SK-N-SH (cell line): ENCODE measurements around the gene ACIN1. TPM values are rescaled to one million over a fixed set of nuclear protein-coding genes. Genes with fewer than 3 reads are reported as not detected.

Experiments
- CTCF ChIA-PET: fragments of 300-600, 350-600 bp; formaldehyde crosslinking; extraction: SDS; loops from one replicate; lab custom pipeline; 2021; lab: Yijun Ruan, JAX
- POLR2A ChIA-PET: fragments of 350-600 bp; sonication (Branson Sonifier 250); formaldehyde crosslinking; extraction: SDS; loops from one replicate; lab custom pipeline; 2020; ENCODE audit warnings: antibody characterized with exemption, inconsistent platforms; lab: Yijun Ruan, JAX
- DNase-seq: peaks from one replicate; pipeline ENCODE4 v3.0.0; 2012
- H2AFZ ChIP-seq: fragments of 200-600 bp; sonication (generic); 2 replicates; pipeline ENCODE4 v1.8.1; 2016; ENCODE audit warnings: antibody characterized with exemption, mild to moderate bottlenecking, low read depth
- H3F3A ChIP-seq: fragments of 200-600 bp; sonication (generic); replicated peaks from 2 replicates; pipeline ENCODE3; 2016; ENCODE audit warnings: antibody characterized with exemption, mild to moderate bottlenecking; ENCODE audit not compliant: insufficient read depth
- H3K27ac ChIP-seq, 2 experiments: fragments of 200-500 bp in 1 of 2; fragments of 200-600 bp in 1 of 2; sonication (Bioruptor generic) in 1 of 2; sonication (generic), shearing (Covaris generic) in 1 of 2; 2 replicates each; pipeline versions ENCODE4 v1.5.1 to v1.6.1; 2014 to 2016; ENCODE audit warnings: low read depth in 2 of 2, inconsistent platforms in 1 of 2, low read length in 1 of 2, mild to moderate bottlenecking in 1 of 2, mixed read lengths in 1 of 2
- H3K27me3 ChIP-seq: fragments of 200-600 bp; sonication (generic), shearing (Covaris generic); 2 replicates; pipeline ENCODE4 v1.6.1; 2016; ENCODE audit warnings: mixed run types; ENCODE audit not compliant: insufficient read depth
- H3K36me3 ChIP-seq, 2 experiments: fragments of 200-500 bp in 1 of 2; fragments of 200-600 bp in 1 of 2; sonication (Bioruptor generic) in 1 of 2; sonication (generic) in 1 of 2; replicated peaks in 1 of 2; 2 replicates each; pipeline versions ENCODE3 to v1.5.1; 2014 to 2016; ENCODE audit warnings: low read length in 1 of 2, mild to moderate bottlenecking in 1 of 2; ENCODE audit not compliant: insufficient read depth in 2 of 2, control insufficient read depth in 1 of 2
- H3K4me1 ChIP-seq, 2 experiments: fragments of 200-500 bp in 1 of 2; fragments of 200-600 bp in 1 of 2; sonication (Bioruptor generic) in 1 of 2; sonication (generic), shearing (Covaris generic) in 1 of 2; 2 replicates each; pipeline versions ENCODE4 v1.5.1 to v1.6.1; 2014 to 2016; ENCODE audit warnings: low read depth in 1 of 2, low read length in 1 of 2, mixed run types in 1 of 2; ENCODE audit not compliant: insufficient read depth in 2 of 2, control insufficient read depth in 1 of 2
- H3K4me2 ChIP-seq: fragments of 200-600 bp; sonication (generic), shearing (Covaris generic); 2 replicates; pipeline ENCODE4 v1.6.1; 2017; ENCODE audit warnings: mixed run types
- H3K4me3 ChIP-seq, 2 experiments: fragments of 200-500 bp in 1 of 2; fragments of 200-600 bp in 1 of 2; sonication (Bioruptor generic) in 1 of 2; sonication (generic), shearing (Covaris generic) in 1 of 2; 2 replicates each; pipeline versions ENCODE4 v1.5.1 to v1.8.1; 2014 to 2016; ENCODE audit warnings: low read depth in 2 of 2, inconsistent platforms in 1 of 2, low read length in 1 of 2, mild to moderate bottlenecking in 1 of 2, mixed read lengths in 1 of 2, moderate library complexity in 1 of 2
- H3K79me2 ChIP-seq: fragments of 200-600 bp; sonication (generic); 2 replicates; pipeline ENCODE4 v1.8.1; 2017; ENCODE audit warnings: mild to moderate bottlenecking; ENCODE audit not compliant: insufficient read depth
- H3K9ac ChIP-seq: fragments of 200-600 bp; sonication (generic); 2 replicates; pipeline ENCODE4 v1.6.1; 2017; ENCODE audit warnings: mixed run types
- H3K9me2 ChIP-seq: fragments of 200-600 bp; sonication (generic); 2 replicates; pipeline ENCODE4 v1.6.1; 2017; ENCODE audit warnings: mixed run types
- H3K9me3 ChIP-seq: fragments of 200-600 bp; sonication (generic); 2 replicates; pipeline ENCODE4 v1.6.1; 2017; ENCODE audit warnings: mixed run types, mild to moderate bottlenecking, moderate library complexity
- H4K20me1 ChIP-seq: fragments of 200-600 bp; sonication (generic); 2 replicates; pipeline ENCODE4 v1.6.1; 2017; ENCODE audit warnings: mild to moderate bottlenecking, mixed run types; ENCODE audit not compliant: insufficient read depth
- FOXJ3 ChIP-seq: sonication (generic); formaldehyde crosslinking; IDR thresholded peaks from 2 replicates; pipeline ENCODE4 v1.5.1; 2020; ENCODE audit warnings: mild to moderate bottlenecking, missing genetic modification reagents
- MEF2A ChIP-seq: IDR thresholded peaks from 2 replicates; pipeline ENCODE4 v1.4.0; 2012; ENCODE audit warnings: low read depth, borderline replicate concordance
- MXI1 ChIP-seq: IDR thresholded peaks from 2 replicates; pipeline ENCODE4 v1.6.1; 2012; ENCODE audit warnings: mild to moderate bottlenecking, low read depth, low read length, improper control_type of control experiment
- NFIC ChIP-seq: IDR thresholded peaks from 2 replicates; pipeline ENCODE4 v1.4.0; 2012; ENCODE audit warnings: borderline replicate concordance
- RXRA ChIP-seq: IDR thresholded peaks from 2 replicates; pipeline ENCODE4 v1.4.0; 2012; ENCODE audit warnings: low read depth, mild to moderate bottlenecking, borderline replicate concordance
- SIN3A ChIP-seq: IDR thresholded peaks from 2 replicates; pipeline ENCODE4 v1.6.1; 2012; ENCODE audit warnings: low read depth, mild to moderate bottlenecking, low read length, moderate library complexity, borderline replicate concordance
- TCF12 ChIP-seq: IDR thresholded peaks from 2 replicates; pipeline ENCODE4 v1.4.0; 2012
- YY1 ChIP-seq: IDR thresholded peaks from 2 replicates; pipeline ENCODE4 v1.4.0; 2012; ENCODE audit warnings: low read depth, mild to moderate bottlenecking
- WGBS: methylation state at CpG from one replicate; pipeline ENCODE4 v1.1.6; 2017; ENCODE audit warnings: low lambda C conversion rate; 5-methylcytosine and 5-hydroxymethylcytosine counted together
- polyA plus RNA-seq, 3 experiments: library from polyadenylated mRNA; depleted of rRNA; stranded (reverse); fragments of >200 nt; gene quantifications; 2 replicates each; pipeline ENCODE4 v1.2.3, GENCODE V29; 2012
- TF ChIP-seq, protein P1 (sequence below): IDR thresholded peaks from 2 replicates; pipeline ENCODE4 v1.4.0; 2012; ENCODE audit warnings: low read depth, borderline replicate concordance
- TF ChIP-seq, protein P2 (sequence below): fragments of 150-350 bp; IDR thresholded peaks from 2 replicates; pipeline ENCODE4 v1.6.1; 2017; ENCODE audit warnings: antibody characterized with exemption, low read length, low read depth, borderline replicate concordance
- TF ChIP-seq, protein P3 (sequence below): IDR thresholded peaks from 2 replicates; pipeline ENCODE4 v1.6.1; 2012; ENCODE audit warnings: mild to moderate bottlenecking, low read depth, low read length, moderate library complexity
- TF ChIP-seq, protein P4 (sequence below): IDR thresholded peaks from 2 replicates; pipeline ENCODE4 v1.4.0; 2012; ENCODE audit warnings: low read depth, borderline replicate concordance
- TF ChIP-seq, protein P5 (sequence below): IDR thresholded peaks from 2 replicates; pipeline ENCODE4 v1.4.0; 2012; ENCODE audit warnings: low read depth

The ACIN1 gene
- polyA plus RNA-seq, 1 of the 3 experiments (the other 2 are of a cell fraction): 159 TPM

DNA sequence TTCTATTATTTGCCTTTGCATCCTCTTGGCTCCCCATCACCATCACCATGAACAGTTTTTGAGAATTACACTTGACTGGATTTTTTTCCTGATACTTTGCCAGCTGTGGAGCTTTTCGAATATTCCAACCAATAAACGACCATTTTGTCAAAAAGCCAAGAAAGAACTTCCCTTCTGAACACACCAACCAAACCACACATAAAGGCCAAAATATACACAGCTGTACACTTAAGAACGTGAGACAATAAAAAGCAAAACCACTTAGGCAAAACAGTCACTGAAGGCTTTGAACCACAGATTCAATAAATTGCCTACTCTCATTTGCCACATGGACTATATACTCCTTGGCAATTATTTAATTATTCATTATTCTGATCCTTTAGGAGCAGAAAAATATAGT is 86.1 kb downstream of the ACIN1 start:
- peaks cover 18 to 22% of the 10 kb centered on the region in 2 experiments for H3K4me1 ChIP-seq
- no peaks in the 10 kb centered on the region for H4K20me1 ChIP-seq
- ChIA-PET POLR2A (no interaction called here), CTCF (interaction anchor here (1.0 to 4.1 kb wide), 8 partner anchors 13 to 79 kb away, joined by 3 to 61 read pairs (median 11); partner anchors contain the start of gene CDH24)
- H3K4me3 ChIP-seq: no peak overlapping the region
- H2AFZ ChIP-seq: 0 out of 2 replicates have a peak overlapping the region, but pooled peaks have one; percentile 2
- WGBS: 77% methylated on average over 3 of the region's 3 CpGs
- H3K27me3 ChIP-seq: no peaks in the 10 kb centered on the region
- H3K79me2 ChIP-seq: 0 out of 2 replicates have a peak, but pooled peaks cover 3% of the 10 kb centered on the region
- DNase-seq: no peak
- H3K4me2 ChIP-seq: 0 out of 2 replicates have a peak overlapping the region, but pooled peaks have one; percentile 65
- no peaks in the 10 kb centered on the region for H3K9me2 ChIP-seq
- H3F3A ChIP-seq: peaks cover 34% of the 10 kb centered on the region
- H3K36me3 ChIP-seq: no peaks in the 10 kb centered on the region
- H3K9ac ChIP-seq: no peak overlapping the region
- TF ChIP-seq, protein P1, sequence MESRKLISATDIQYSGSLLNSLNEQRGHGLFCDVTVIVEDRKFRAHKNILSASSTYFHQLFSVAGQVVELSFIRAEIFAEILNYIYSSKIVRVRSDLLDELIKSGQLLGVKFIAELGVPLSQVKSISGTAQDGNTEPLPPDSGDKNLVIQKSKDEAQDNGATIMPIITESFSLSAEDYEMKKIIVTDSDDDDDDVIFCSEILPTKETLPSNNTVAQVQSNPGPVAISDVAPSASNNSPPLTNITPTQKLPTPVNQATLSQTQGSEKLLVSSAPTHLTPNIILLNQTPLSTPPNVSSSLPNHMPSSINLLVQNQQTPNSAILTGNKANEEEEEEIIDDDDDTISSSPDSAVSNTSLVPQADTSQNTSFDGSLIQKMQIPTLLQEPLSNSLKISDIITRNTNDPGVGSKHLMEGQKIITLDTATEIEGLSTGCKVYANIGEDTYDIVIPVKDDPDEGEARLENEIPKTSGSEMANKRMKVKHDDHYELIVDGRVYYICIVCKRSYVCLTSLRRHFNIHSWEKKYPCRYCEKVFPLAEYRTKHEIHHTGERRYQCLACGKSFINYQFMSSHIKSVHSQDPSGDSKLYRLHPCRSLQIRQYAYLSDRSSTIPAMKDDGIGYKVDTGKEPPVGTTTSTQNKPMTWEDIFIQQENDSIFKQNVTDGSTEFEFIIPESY: no peak
- TF ChIP-seq, protein P2, sequence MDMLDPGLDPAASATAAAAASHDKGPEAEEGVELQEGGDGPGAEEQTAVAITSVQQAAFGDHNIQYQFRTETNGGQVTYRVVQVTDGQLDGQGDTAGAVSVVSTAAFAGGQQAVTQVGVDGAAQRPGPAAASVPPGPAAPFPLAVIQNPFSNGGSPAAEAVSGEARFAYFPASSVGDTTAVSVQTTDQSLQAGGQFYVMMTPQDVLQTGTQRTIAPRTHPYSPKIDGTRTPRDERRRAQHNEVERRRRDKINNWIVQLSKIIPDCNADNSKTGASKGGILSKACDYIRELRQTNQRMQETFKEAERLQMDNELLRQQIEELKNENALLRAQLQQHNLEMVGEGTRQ: no peak
- TF ChIP-seq, protein P3, sequence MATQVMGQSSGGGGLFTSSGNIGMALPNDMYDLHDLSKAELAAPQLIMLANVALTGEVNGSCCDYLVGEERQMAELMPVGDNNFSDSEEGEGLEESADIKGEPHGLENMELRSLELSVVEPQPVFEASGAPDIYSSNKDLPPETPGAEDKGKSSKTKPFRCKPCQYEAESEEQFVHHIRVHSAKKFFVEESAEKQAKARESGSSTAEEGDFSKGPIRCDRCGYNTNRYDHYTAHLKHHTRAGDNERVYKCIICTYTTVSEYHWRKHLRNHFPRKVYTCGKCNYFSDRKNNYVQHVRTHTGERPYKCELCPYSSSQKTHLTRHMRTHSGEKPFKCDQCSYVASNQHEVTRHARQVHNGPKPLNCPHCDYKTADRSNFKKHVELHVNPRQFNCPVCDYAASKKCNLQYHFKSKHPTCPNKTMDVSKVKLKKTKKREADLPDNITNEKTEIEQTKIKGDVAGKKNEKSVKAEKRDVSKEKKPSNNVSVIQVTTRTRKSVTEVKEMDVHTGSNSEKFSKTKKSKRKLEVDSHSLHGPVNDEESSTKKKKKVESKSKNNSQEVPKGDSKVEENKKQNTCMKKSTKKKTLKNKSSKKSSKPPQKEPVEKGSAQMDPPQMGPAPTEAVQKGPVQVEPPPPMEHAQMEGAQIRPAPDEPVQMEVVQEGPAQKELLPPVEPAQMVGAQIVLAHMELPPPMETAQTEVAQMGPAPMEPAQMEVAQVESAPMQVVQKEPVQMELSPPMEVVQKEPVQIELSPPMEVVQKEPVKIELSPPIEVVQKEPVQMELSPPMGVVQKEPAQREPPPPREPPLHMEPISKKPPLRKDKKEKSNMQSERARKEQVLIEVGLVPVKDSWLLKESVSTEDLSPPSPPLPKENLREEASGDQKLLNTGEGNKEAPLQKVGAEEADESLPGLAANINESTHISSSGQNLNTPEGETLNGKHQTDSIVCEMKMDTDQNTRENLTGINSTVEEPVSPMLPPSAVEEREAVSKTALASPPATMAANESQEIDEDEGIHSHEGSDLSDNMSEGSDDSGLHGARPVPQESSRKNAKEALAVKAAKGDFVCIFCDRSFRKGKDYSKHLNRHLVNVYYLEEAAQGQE: no peak
- TF ChIP-seq SIN3A (no peak), RXRA (no peak), TCF12 (no peak), YY1 (no peak), NFIC (no peak), MEF2A (no peak), FOXJ3 (CRISPR knock-in tag) (no peak), MXI1 (no peak)
- TF ChIP-seq, protein P4, sequence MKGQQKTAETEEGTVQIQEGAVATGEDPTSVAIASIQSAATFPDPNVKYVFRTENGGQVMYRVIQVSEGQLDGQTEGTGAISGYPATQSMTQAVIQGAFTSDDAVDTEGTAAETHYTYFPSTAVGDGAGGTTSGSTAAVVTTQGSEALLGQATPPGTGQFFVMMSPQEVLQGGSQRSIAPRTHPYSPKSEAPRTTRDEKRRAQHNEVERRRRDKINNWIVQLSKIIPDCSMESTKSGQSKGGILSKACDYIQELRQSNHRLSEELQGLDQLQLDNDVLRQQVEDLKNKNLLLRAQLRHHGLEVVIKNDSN: no peak
- TF ChIP-seq, protein P5, sequence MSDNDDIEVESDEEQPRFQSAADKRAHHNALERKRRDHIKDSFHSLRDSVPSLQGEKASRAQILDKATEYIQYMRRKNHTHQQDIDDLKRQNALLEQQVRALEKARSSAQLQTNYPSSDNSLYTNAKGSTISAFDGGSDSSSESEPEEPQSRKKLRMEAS: no peak
- H3K27ac ChIP-seq: peak overlapping the region in 1 of 2 experiments; percentile 7; a peak in 1 of 4 replicates
- no peaks in the 10 kb centered on the region for H3K9me3 ChIP-seq

Other genes with a start within 250 kb of the ACIN1 start
- gene LRP10, start 223.4 kb downstream of the ACIN1 start, polyA plus RNA-seq (2012; rRNA removed): 87.8 and 117 TPM in 2 replicates
- 0.26 and 0.36 TPM in 2 replicates for gene REM2, start 211.9 kb downstream of the ACIN1 start, polyA plus RNA-seq (2012; rRNA removed)
- 52.4 and 65.5 TPM in 2 replicates for gene RBM23, start 176.0 kb downstream of the ACIN1 start, polyA plus RNA-seq (2012; rRNA removed)
- 132 and 174 TPM in 2 replicates for gene PRMT5, start 165.8 kb downstream of the ACIN1 start, polyA plus RNA-seq (2012; rRNA removed)
- 25.0 and 27.3 TPM in 2 replicates for gene HAUS4, start 138.0 kb downstream of the ACIN1 start, polyA plus RNA-seq (2012; rRNA removed)
- gene AJUBA, start 112.6 kb downstream of the ACIN1 start, polyA plus RNA-seq (2012; rRNA removed): 24.4 and 36.2 TPM in 2 replicates
- gene C14orf93, start 85.0 kb downstream of the ACIN1 start, polyA plus RNA-seq (2012; rRNA removed): 9.1 and 9.5 TPM in 2 replicates
- gene PSMB5, start 60.2 kb downstream of the ACIN1 start, polyA plus RNA-seq (2012; rRNA removed): 337 and 401 TPM in 2 replicates
- not detected in 2 replicates for gene PSMB11, start 52.9 kb downstream of the ACIN1 start, polyA plus RNA-seq (2012; rRNA removed)
- 30.8 and 36.7 TPM in 2 replicates for gene CDH24, start 37.6 kb downstream of the ACIN1 start, polyA plus RNA-seq (2012; rRNA removed)
- gene C14orf119, start 369 bp upstream of the ACIN1 start, polyA plus RNA-seq (2012; rRNA removed): 55.2 and 73.3 TPM in 2 replicates
- gene CIROP, start 9.9 kb upstream of the ACIN1 start, polyA plus RNA-seq (2012; rRNA removed): not detected in 2 replicates
- not detected in 2 replicates for gene CEBPE, start 24.1 kb upstream of the ACIN1 start, polyA plus RNA-seq (2012; rRNA removed)
- 0.96 and 1.4 TPM in 2 replicates for gene SLC7A8, start 88.5 kb upstream of the ACIN1 start, polyA plus RNA-seq (2012; rRNA removed)
- not detected in 2 replicates for gene RNF212B, start 142.8 kb upstream of the ACIN1 start, polyA plus RNA-seq (2012; rRNA removed)
- gene HOMEZ, start 191.0 kb upstream of the ACIN1 start, polyA plus RNA-seq (2012; rRNA removed): 7.7 and 8.7 TPM in 2 replicates
- gene PPP1R3E, start 207.7 kb upstream of the ACIN1 start, polyA plus RNA-seq (2012; rRNA removed): 6.6 and 7.4 TPM in 2 replicates
- 30.6 and 49.4 TPM in 2 replicates for gene BCL2L2, start 211.7 kb upstream of the ACIN1 start, polyA plus RNA-seq (2012; rRNA removed)
- gene PABPN1, start 226.3 kb upstream of the ACIN1 start, polyA plus RNA-seq (2012; rRNA removed): 266 and 444 TPM in 2 replicates